ENCODE results near the gene PPT1.
"Not testable (repeated sequence)": the region's sequence is repeated elsewhere in the genome, so short reads cannot be mapped to it uniquely, and the experiment has no call there.

The PPT1 gene

GRCh38 chr1:40039757-40040510 lies 57.1 kb downstream of the PPT1 start:
- H4K8ac ChIP-seq (ENCODE audit: low read depth, low read length): no peak overlapping the region
- WGBS, 2 donors (ENCODE audit: extremely low coverage in 2 of 2, insufficient read length in 2 of 2, insufficient replicate concordance in 1 of 2): no CpG with 5 or more reads among the region's 52 CpGs
- peak overlapping the region; percentile 92 for H3K23ac ChIP-seq (ENCODE audit: low read depth, low read length, poor library complexity)
- H2AFZ ChIP-seq (ENCODE audit: low read length): peak overlapping the region; percentile 92
- peak overlapping the region; percentile 84 for H3K18ac ChIP-seq (ENCODE audit: low read length)
- no peak overlapping the region for H3K4ac ChIP-seq (ENCODE audit: low read length)
- peak overlapping the region; percentile 15 for H3K14ac ChIP-seq (ENCODE audit: low read length)
- DNase-seq (ENCODE audit: low spot score): no peak
- peak overlapping the region; percentile 75 for H3K27ac ChIP-seq (replicated peaks; ENCODE audit: low read length)
- peaks cover 0 to 18% of the 10 kb centered on the region in 2 donors for H3K36me3 ChIP-seq (replicated peaks in 1 of 2; ENCODE audit: control insufficient read depth in 2 of 2, insufficient read depth in 2 of 2, low read length in 2 of 2)
- peak overlapping the region; percentile 97 for H3K4me2 ChIP-seq (ENCODE audit: insufficient read depth, low read length, poor library complexity, severe bottlenecking)
- peak overlapping the region; percentile 89 for H3K9ac ChIP-seq (ENCODE audit: low read depth, low read length, poor library complexity)
- no peak overlapping the region for H2AK5ac ChIP-seq (ENCODE audit: low read depth, low read length)
- H2BK15ac ChIP-seq (ENCODE audit: low read length): peak overlapping the region; percentile 84
- no peaks in the 10 kb centered on the region for H3K27me3 ChIP-seq (ENCODE audit: control insufficient read depth in 3 of 3, insufficient read depth in 3 of 3, low read depth in 1 of 3, low read length in 3 of 3)
- H4K91ac ChIP-seq (ENCODE audit: low read depth, low read length, poor library complexity): no peak overlapping the region
- H2BK120ac ChIP-seq (ENCODE audit: low read depth, low read length): peak overlapping the region; percentile 73
- H3K79me1 ChIP-seq (ENCODE audit: low read depth, low read length): peaks cover 1% of the 10 kb centered on the region
- H3K4me1 ChIP-seq (ENCODE audit: control insufficient read depth in 2 of 2, insufficient read depth in 1 of 2, low read depth in 1 of 2, low read length in 2 of 2): peaks cover 4 to 13% of the 10 kb centered on the region in 2 donors
- H3K9me3 ChIP-seq (replicated peaks in 1 of 2; ENCODE audit: control insufficient read depth in 2 of 2, insufficient read depth in 1 of 2, low read depth in 1 of 2, low read length in 2 of 2): no peaks in the 10 kb centered on the region
- H2BK5ac ChIP-seq (ENCODE audit: low read length): no peak overlapping the region
- peak overlapping the region; percentile 73 to 86 for H3K4me3 ChIP-seq (ENCODE audit: low read length in 2 of 2)
- H2BK12ac ChIP-seq (ENCODE audit: low read length): no peak overlapping the region

GRCh38 chr1:40039245-40039756 lies 57.8 kb downstream of the PPT1 start:
- no peak overlapping the region for H3K18ac ChIP-seq (ENCODE audit: low read length)
- H3K79me1 ChIP-seq (ENCODE audit: low read depth, low read length): peaks cover 1% of the 10 kb centered on the region
- no peak overlapping the region for H3K4ac ChIP-seq (ENCODE audit: low read length)
- H4K91ac ChIP-seq (ENCODE audit: low read depth, low read length, poor library complexity): no peak overlapping the region
- no peak overlapping the region for H2AK5ac ChIP-seq (ENCODE audit: low read depth, low read length)
- H2AFZ ChIP-seq (ENCODE audit: low read length): peak overlapping the region; percentile 92
- no peak overlapping the region for H4K8ac ChIP-seq (ENCODE audit: low read depth, low read length)
- peaks cover 4 to 13% of the 10 kb centered on the region in 2 donors for H3K4me1 ChIP-seq (ENCODE audit: control insufficient read depth in 2 of 2, insufficient read depth in 1 of 2, low read depth in 1 of 2, low read length in 2 of 2)
- no peak overlapping the region for H2BK12ac ChIP-seq (ENCODE audit: low read length)
- peak overlapping the region; percentile 97 for H3K4me2 ChIP-seq (ENCODE audit: insufficient read depth, low read length, poor library complexity, severe bottlenecking)
- H3K9me3 ChIP-seq (replicated peaks in 1 of 2; ENCODE audit: control insufficient read depth in 2 of 2, insufficient read depth in 1 of 2, low read depth in 1 of 2, low read length in 2 of 2): no peaks in the 10 kb centered on the region
- H3K14ac ChIP-seq (ENCODE audit: low read length): no peak overlapping the region
- peak overlapping the region; percentile 89 for H3K9ac ChIP-seq (ENCODE audit: low read depth, low read length, poor library complexity)
- H3K36me3 ChIP-seq (replicated peaks in 1 of 2; ENCODE audit: control insufficient read depth in 2 of 2, insufficient read depth in 2 of 2, low read length in 2 of 2): peaks cover 0 to 16% of the 10 kb centered on the region in 2 donors
- H2BK120ac ChIP-seq (ENCODE audit: low read depth, low read length): no peak overlapping the region
- no peaks in the 10 kb centered on the region for H3K27me3 ChIP-seq (ENCODE audit: control insufficient read depth in 3 of 3, insufficient read depth in 3 of 3, low read depth in 1 of 3, low read length in 3 of 3)
- WGBS, 2 donors (ENCODE audit: extremely low coverage in 2 of 2, insufficient read length in 2 of 2, insufficient replicate concordance in 1 of 2): no CpG with 5 or more reads among the region's 10 CpGs
- H2BK15ac ChIP-seq (ENCODE audit: low read length): no peak overlapping the region
- peak; percentile 4 for DNase-seq (ENCODE audit: low spot score)
- H3K23ac ChIP-seq (ENCODE audit: low read depth, low read length, poor library complexity): peak overlapping the region; percentile 92
- H3K27ac ChIP-seq (replicated peaks; ENCODE audit: low read length): peak overlapping the region; percentile 75
- H3K4me3 ChIP-seq (ENCODE audit: low read length in 2 of 2): peak overlapping the region; percentile 73 to 86
- no peak overlapping the region for H2BK5ac ChIP-seq (ENCODE audit: low read length)

GRCh38 chr1:40038697-40039096 lies 58.4 kb downstream of the PPT1 start:
- no peak for DNase-seq (ENCODE audit: low spot score)
- H3K9me3 ChIP-seq (replicated peaks in 1 of 2; ENCODE audit: control insufficient read depth in 2 of 2, insufficient read depth in 1 of 2, low read depth in 1 of 2, low read length in 2 of 2): no peaks in the 10 kb centered on the region
- no peak overlapping the region for H3K4me3 ChIP-seq (ENCODE audit: low read length in 2 of 2)
- peaks cover 1% of the 10 kb centered on the region for H3K79me1 ChIP-seq (ENCODE audit: low read depth, low read length)
- H2AFZ ChIP-seq (ENCODE audit: low read length): no peak overlapping the region
- no peak overlapping the region for H3K4me2 ChIP-seq (ENCODE audit: insufficient read depth, low read length, poor library complexity, severe bottlenecking)
- WGBS, 2 donors (ENCODE audit: extremely low coverage in 2 of 2, insufficient read length in 2 of 2, insufficient replicate concordance in 1 of 2): no CpG with 5 or more reads among the region's 3 CpGs
- no peak overlapping the region for H2BK5ac ChIP-seq (ENCODE audit: low read length)
- H2BK120ac ChIP-seq (ENCODE audit: low read depth, low read length): no peak overlapping the region
- H3K9ac ChIP-seq (ENCODE audit: low read depth, low read length, poor library complexity): no peak overlapping the region
- no peak overlapping the region for H3K23ac ChIP-seq (ENCODE audit: low read depth, low read length, poor library complexity)
- H4K91ac ChIP-seq (ENCODE audit: low read depth, low read length, poor library complexity): no peak overlapping the region
- peaks cover 4 to 13% of the 10 kb centered on the region in 2 donors for H3K4me1 ChIP-seq (ENCODE audit: control insufficient read depth in 2 of 2, insufficient read depth in 1 of 2, low read depth in 1 of 2, low read length in 2 of 2)
- peaks cover 0 to 16% of the 10 kb centered on the region in 2 donors for H3K36me3 ChIP-seq (replicated peaks in 1 of 2; ENCODE audit: control insufficient read depth in 2 of 2, insufficient read depth in 2 of 2, low read length in 2 of 2)
- H3K14ac ChIP-seq (ENCODE audit: low read length): no peak overlapping the region
- H2AK5ac ChIP-seq (ENCODE audit: low read depth, low read length): no peak overlapping the region
- no peak overlapping the region for H2BK12ac ChIP-seq (ENCODE audit: low read length)
- H3K27ac ChIP-seq (replicated peaks; ENCODE audit: low read length): no peak overlapping the region
- H3K4ac ChIP-seq (ENCODE audit: low read length): no peak overlapping the region
- no peak overlapping the region for H2BK15ac ChIP-seq (ENCODE audit: low read length)
- H4K8ac ChIP-seq (ENCODE audit: low read depth, low read length): no peak overlapping the region
- H3K18ac ChIP-seq (ENCODE audit: low read length): no peak overlapping the region
- H3K27me3 ChIP-seq (ENCODE audit: control insufficient read depth in 3 of 3, insufficient read depth in 3 of 3, low read depth in 1 of 3, low read length in 3 of 3): no peaks in the 10 kb centered on the region

GRCh38 chr1:40037254-40037653 lies 59.8 kb downstream of the PPT1 start:
- H3K27me3 ChIP-seq (ENCODE audit: control insufficient read depth in 3 of 3, insufficient read depth in 3 of 3, low read depth in 1 of 3, low read length in 3 of 3); H2AK5ac ChIP-seq (ENCODE audit: low read depth, low read length); H3K14ac ChIP-seq (ENCODE audit: low read length); H2BK120ac ChIP-seq (ENCODE audit: low read depth, low read length); H3K9me3 ChIP-seq (replicated peaks in 1 of 2; ENCODE audit: control insufficient read depth in 2 of 2, insufficient read depth in 1 of 2, low read depth in 1 of 2, low read length in 2 of 2); H4K91ac ChIP-seq (ENCODE audit: low read depth, low read length, poor library complexity); H3K18ac ChIP-seq (ENCODE audit: low read length); H3K4me2 ChIP-seq (ENCODE audit: insufficient read depth, low read length, poor library complexity, severe bottlenecking); H2BK5ac ChIP-seq (ENCODE audit: low read length); H3K79me1 ChIP-seq (ENCODE audit: low read depth, low read length); H2AFZ ChIP-seq (ENCODE audit: low read length); H3K4me3 ChIP-seq (ENCODE audit: low read length in 2 of 2); H3K4ac ChIP-seq (ENCODE audit: low read length); H3K9ac ChIP-seq (ENCODE audit: low read depth, low read length, poor library complexity); H3K23ac ChIP-seq (ENCODE audit: low read depth, low read length, poor library complexity); H2BK12ac ChIP-seq (ENCODE audit: low read length); H2BK15ac ChIP-seq (ENCODE audit: low read length); H3K36me3 ChIP-seq (replicated peaks in 1 of 2; ENCODE audit: control insufficient read depth in 2 of 2, insufficient read depth in 2 of 2, low read length in 2 of 2); H4K8ac ChIP-seq (ENCODE audit: low read depth, low read length); H3K27ac ChIP-seq (replicated peaks; ENCODE audit: low read length); DNase-seq (ENCODE audit: low spot score): not testable (repeated sequence)
- peaks cover 4 to 13% of the 10 kb centered on the region in 2 donors for H3K4me1 ChIP-seq (ENCODE audit: control insufficient read depth in 2 of 2, insufficient read depth in 1 of 2, low read depth in 1 of 2, low read length in 2 of 2)
- WGBS, 2 donors (ENCODE audit: extremely low coverage in 2 of 2, insufficient read length in 2 of 2, insufficient replicate concordance in 1 of 2): no CpG with 5 or more reads among the region's 8 CpGs
